Endometrial microvascular endothelial cells (primary cell): ENCODE data around the gene IST1. TPM values are rescaled to one million over a fixed set of nuclear protein-coding genes. Genes with fewer than 3 reads are reported as not detected.

Source experiments
- in situ Hi-C: cut with HindIII; loops from 2 replicates; pipeline ENCODE4 v1.10.0; 2017; ENCODE audit warnings: low sequenced_read_pairs, low pct_unique_long_range_greater_than_20kb; ENCODE audit errors: inconsistent ontology term
- total RNA-seq: library from RNA; depleted of rRNA; stranded (reverse); fragments of >200 nt; gene quantifications from one replicate; pipeline ENCODE4 v1.2.3, GENCODE V29; 2015; ENCODE audit errors: inconsistent ontology term

The IST1 gene
- total RNA-seq, 1 donor from 2014 or later, result 204 TPM

DNA sequence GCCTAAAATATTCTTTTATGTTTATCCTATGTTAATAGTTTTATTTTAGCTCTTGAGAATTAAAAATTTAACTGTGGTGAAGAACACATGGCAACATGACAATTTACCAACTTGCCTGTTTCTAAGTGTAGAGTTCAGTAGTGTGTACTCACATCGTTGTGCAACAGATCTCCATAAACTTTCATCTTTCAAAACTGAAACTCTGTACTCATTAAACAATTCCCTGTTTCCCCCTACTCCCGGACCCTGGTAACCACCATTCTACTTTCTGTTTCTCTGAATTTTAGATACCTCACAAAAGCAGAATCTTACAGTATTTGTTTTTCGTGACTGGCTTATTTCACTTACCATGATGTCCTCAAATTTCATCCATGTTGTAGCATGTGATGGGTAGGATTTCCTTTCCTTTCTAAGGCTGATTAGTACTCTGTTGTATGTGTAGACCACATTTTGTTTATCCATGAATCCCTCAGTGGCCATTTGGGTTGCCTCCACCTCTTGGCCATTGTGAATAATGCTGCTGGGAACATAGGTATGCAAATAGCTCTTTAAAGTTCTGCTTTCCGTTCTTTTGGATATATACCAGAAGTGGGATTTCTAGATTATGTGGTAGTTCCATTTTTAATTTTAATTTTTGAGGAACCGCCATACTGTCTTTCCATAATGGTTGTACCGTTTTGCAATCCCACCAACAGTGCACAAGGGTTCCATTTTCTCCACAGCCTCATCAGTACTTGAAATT lies 17.4 kb downstream of the IST1 start:
- in situ Hi-C loops, result no loop called here

DNA sequence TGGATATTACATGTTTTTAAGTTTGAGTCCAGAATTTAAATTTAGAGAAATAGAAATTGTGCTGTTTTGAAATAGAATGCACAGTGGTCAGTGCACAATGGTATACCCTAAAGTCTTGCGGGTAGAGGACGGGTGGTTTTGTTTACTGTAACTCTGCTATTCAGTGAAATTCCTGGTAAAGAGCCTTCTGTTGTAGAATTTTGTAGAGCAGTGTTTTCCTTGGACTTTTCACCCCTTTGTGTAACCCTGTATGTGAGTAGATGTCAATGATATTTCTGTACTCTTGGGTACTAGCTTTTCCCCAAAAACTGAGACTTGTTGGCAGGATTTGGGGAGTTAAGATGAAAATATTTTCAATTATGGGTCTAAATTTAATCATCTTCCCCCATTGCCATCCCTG lies 19.5 kb downstream of the IST1 start:
- in situ Hi-C loops, result no loop called here

DNA sequence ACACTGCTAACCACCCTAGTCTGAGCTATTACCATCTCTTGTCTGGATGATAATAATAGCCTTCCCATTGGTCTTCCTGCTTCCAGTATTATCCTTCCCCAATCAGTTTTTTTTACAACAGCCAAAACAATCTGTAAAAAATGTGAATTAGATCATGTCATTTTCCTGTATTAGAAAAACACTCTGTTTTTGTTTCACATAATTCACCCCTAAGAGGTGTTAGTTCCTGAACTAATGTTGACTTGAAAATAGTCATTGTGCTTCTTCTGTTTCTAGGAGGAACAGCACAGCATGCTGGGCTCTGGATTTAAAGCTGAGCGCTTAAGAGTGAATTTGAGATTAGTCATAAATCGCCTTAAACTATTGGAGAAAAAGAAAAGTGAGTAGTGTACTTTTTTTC lies 20.0 kb downstream of the IST1 start:
- in situ Hi-C loops, result no loop called here

DNA sequence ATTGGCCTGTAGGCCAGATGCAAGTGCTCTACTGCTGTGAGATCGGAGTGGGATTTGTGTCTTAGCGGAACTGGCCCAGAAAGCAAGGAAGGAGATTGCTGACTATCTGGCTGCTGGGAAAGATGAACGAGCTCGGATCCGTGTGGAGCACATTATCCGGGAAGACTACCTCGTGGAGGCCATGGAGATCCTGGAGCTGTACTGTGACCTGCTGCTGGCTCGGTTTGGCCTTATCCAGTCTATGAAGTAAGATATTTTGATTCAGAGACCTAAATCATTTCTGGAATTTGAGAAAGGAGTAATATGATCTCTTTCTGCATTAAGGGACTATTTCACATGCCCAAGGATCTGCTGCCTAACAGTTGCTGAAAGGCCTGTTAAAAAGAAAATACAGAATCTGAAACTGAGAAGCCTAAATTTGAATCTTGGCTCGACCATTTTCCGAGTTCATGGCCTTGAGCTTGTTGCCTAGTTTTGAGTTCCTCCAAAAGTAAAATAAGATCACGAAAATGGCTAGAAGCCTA lies 21.1 kb downstream of the IST1 start:
- in situ Hi-C loops, result no loop called here

DNA sequence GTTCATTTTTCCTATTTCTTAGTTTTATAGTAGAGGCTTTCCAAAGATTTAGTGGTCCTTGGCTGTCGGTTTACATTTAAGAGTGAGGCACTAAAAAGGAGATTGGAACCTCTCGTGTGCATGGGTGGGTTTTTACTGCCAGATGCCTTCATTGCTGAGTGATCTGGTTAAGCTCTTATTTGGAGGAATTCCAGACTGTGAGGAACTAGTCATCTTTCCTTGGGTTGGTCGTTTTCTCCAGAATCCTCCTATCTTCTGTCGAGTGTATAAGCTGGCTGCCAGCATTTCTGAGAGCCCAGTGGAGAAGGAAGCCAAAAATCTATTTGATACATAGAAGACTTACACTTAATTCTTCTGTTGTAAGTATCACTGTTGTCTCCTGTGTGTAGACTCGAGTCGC lies 22.6 kb downstream of the IST1 start:
- in situ Hi-C loops, result no loop called here

DNA sequence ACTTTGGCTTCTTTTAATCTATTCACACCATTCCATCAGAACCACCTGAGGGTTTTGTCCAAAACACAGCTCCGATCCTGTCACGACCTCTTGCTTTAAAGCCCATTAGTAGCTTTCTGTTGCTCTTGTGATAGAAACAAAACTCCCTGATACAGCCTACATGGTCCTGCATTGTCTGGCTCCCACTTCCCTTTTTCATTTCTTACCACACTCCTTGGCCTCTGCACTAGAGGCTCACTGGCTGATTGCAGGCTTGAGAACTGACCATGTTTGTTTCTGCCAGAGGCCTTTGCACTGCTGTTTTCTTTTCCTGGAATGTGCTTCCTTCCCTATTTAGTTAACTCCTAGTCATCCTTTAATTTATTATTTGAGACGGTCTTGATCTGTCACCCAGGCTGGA lies 23.7 kb downstream of the IST1 start:
- in situ Hi-C loops, result no loop called here

DNA sequence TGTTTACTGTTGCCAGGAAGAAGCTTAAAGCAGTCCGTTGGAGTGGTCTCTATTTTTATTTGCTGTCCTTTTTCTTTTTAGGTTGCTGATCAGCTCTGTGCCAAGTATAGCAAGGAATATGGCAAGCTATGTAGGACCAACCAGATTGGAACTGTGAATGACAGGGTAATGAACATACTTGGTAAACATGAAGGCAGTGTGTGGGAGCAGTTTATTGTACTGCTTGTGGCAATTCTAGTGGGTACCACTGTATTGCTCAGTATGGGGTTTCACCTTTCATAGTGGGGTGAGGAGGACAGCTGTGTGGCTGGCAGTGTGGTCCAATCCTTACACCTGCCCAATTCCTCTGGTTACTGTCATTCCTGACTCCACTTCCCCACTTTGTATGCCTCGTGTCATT lies 25.3 kb downstream of the IST1 start:
- in situ Hi-C loops, result no loop called here

DNA sequence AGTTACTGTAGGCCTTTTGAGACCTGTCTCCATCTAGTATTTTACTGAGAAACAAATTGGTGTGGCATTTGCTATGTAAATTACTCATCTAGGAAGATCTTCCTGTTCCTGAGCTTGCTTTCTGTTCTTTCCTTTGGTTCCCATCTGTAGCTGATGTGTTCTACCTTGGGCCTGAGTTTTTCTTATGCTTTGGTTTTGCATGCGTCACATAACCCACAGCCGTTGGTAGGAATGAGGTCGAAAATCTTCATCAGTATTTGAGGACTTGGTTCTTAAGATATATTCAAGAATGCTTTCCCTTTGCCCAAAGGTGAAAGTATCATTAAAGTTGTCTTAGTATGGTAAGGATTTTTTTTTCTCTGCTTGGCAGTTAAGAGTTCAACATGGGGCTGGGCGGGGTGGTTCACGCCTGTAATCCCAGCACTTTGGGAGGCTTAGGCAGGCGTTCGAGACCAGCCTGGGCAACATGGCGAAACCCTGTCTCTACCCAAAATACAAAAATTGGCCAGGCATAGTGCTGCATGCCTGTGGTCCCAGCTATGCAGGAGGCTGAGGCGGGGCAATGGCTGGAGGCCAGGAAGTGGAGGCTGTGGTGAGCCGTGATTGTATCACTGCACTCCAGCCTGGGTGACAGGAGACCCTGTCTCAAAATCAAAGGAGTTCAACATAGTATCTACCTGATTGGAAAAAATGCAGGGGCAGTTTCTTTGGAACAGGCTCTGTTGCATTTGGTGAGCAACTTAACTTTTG lies 28.8 kb downstream of the IST1 start:
- in situ Hi-C loops, result no loop called here

DNA sequence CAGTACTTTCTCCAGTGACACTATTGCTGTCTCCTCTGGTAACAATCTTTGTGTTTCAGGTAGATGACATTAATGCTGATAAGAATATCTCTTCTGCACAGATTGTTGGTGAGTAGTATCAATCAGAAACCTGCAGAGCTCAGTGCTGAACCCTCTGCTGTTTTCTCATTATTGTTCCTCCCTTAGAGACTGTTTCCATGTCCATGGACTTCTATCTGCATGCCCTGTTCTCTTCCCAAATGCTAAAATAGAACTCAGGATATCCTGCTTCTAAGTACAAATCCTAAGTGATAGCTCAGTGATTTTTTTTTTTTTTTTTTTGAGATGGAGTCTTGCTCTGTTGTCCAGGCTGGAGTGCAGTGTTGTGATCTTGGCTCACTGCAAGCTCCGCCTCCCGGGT lies 29.4 kb downstream of the IST1 start:
- in situ Hi-C loops, result no loop called here

DNA sequence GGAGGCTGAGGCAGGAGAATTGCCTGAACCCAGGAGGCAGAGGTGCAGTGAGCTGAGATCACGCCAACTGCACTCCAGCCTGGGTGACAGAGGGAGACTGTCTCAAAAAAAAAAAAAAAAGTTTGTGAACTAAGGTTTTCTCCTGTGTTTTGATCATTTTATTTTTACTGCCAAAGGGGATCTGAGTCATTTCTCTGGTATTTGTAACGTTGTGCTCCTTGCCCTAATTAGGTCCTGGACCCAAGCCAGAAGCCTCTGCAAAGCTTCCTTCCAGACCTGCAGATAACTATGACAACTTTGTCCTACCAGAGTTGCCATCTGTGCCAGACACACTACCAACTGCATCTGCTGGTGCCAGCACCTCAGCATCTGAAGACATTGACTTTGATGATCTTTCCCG lies 32.1 kb downstream of the IST1 start:
- in situ Hi-C loops, result no loop called here

DNA sequence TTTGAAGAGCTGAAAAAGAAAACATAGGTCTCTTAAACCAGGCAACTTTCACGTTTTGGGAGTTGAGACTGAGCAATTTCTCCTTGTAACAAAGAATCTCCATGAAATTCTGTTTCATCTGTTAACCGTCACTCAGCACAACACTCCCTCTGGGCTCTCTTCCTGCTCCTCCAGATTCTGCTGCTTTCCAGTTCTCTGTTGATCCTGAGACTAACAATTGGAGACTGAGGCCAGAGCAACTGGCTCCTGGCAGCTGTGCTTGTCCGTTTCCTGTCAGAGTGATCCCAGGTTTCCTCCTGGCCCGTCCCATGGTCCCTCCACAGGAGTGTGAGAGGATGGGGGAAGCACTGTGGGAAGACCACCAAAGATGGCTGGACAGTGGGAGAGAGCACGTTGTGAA lies 32.5 kb downstream of the IST1 start:
- in situ Hi-C loops, result no loop called here

DNA sequence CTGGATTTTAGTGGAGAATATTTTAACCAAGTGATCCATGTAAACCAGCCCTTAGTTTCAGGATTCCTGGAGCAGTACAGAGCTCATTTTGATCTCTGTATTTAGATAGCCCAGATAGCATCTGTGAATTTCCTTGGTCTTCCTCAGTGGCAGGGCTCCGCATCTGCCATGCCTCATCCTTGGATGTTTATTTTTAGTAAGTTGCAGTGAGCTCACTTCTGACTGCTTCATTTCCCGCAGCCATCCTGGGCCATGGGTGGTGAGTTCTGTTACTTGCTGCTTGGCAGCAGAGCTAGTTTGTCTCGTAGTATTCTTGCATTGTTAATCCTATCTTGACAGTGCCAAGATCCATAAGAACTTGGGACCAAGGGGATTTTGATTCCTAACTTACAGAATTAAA lies 33.7 kb downstream of the IST1 start:
- in situ Hi-C loops, result no loop called here

DNA sequence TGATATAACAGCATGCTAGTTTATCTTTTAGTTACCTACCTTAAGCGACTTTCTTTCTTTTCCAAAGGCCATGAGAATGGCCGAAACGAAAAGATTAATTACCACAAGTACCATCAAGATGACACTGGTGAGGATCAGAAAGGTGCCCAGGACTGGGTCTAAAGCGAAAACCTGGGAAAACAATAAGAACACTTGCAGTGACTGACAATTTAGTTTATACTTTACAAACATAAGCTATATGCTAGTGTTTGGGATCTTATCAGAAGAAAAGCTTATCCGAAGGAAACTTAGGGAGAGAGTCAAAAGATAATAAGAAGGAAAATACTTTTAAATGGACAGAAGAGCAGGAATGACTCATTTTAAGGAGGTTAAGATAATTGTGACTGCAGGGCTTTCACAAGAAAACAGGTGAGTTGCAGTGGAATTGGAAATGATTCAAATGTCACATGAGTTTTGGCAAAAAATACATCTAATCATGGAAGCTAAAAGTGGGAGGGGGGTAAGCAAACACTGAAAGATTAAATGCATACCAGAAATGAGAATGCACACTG lies 34.8 kb downstream of the IST1 start:
- in situ Hi-C loops, result loop anchor here (10.0 kb wide), 1 partner anchor 145 kb away; no protein-coding TSS in a partner anchor

DNA sequence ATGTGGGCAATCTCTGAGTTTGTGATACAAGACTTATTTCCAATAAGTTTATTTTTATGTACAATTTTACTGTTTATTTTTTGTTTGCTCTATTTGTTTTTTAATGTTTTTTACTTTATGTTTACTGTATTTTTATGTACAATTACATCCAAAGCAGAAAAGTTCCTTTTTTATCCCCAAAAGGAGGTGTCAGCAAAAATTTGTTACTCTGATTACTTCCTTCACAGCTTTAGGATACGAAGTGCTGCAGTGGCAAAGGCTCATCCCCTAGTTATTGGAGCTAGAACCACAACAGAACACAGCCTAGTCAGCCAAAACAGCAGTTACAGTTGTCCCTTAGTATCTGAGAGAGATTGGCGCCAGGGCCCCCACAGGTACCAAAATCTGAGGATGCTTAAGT lies 35.7 kb downstream of the IST1 start:
- in situ Hi-C loops, result loop anchor here (10.0 kb wide), 1 partner anchor 146 kb away; no protein-coding TSS in a partner anchor

DNA sequence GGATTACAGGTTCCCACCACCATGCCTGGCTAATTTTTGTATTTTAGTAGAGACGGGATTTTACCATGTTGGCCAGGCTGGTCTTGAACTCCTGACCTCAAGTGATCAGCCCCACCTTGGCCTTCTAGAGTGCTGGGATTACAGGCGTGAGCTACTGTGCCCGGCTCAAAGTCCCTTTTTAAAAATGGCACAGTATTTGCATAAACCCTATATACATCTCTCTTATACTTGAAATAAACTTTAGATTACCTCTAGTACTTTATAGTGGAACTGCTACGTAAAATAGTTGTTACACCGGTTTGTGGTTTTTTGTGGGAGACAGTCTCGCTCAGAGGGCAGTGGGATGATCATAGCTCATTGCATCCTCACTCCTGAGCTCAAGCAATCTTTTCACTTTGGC lies 36.3 kb downstream of the IST1 start:
- in situ Hi-C loops, result loop anchor here (10.0 kb wide), 1 partner anchor 147 kb away; no protein-coding TSS in a partner anchor

DNA sequence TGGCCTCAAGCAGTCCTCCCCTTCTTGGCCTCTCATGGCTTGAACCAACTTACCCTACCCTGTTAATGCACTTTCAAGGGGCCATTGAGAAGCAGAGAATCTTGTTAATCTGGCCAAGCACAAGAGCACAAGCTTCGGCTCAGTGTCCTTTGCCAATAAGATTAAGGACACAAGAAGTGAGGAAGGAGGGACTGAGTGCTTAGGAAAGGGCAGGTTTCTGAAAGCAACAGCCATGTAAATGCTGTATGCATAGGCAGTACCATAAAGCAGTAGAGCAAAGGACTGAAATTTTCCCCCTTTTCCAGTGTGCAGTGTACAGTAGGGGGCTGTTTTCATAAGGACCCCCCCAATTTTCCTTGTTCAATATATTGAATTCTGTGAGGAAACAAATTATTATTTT lies 37.7 kb downstream of the IST1 start:
- in situ Hi-C loops, result loop anchor here (10.0 kb wide), 1 partner anchor 148 kb away; no protein-coding TSS in a partner anchor

DNA sequence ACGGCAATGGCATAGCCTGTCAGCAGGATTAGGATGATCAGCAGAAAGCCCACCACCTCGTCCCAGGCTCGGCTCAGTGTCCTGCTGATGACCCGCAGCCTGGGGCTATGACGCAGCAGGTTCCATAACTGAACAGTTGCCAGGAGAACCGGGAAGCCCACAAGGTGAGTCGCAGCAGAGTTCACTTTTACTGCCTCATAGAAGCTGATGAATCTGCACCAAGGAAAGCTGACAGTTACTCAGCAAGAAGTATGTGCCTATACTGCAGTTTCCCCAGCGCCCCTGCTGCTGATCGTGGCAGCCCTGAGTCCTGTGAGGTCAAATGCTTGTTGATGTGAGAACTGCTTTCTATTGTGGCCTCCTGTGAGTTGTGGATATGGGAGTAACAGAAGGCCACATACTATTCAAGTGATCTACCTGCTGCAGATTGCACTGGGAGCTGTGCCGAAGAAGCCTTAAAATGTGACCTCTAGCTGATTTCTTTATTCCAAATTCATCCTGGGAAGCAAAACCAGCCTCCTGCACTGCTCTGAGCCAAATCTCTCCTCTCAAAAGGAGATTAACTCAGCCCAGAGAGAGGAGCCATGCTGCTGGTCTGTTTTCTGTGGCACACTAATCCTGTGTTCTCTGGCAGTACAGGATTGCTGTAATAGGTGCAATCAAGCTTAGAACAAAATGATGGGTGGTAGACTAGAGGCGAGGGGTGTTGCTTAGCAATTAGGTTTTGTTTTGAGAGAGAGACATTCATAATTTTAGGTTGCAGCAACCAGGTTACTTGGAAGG lies 38.8 kb downstream of the IST1 start:
- in situ Hi-C loops, result loop anchor here (10.0 kb wide), 1 partner anchor 149 kb away; no protein-coding TSS in a partner anchor

DNA sequence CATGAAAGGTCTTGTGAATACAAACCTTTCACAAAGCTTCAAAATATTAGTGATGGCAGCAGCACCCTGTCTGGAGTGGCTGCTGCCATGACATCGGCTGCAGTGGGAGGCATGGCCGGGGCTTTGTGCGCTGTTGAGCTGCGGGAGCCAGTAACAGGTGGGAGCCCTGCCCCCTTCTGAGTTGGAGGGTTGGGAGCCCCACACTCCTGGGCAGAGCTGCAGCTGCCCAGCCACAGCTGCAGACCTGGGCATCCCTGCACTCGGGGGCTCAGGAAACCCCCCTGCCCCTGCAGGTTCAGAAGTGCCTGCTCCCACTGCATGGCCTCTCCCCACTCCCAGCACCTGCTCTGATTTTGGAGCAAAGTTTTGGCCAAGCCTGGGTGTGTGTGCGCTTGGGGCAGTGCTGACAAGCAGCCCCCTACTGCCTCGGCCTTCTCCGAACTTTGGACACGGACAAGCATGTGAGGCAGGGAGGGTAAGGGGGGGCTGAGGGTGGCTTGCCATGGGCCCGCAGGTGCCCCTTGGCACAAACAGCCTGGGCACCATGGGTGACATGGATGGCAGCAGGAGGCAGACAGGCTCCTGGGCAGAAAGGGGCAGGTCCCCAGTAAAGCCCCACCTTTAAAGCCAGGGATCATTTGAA lies 42.7 kb downstream of the IST1 start:
- in situ Hi-C loops, result loop anchor here (10.0 kb wide), 1 partner anchor 153 kb away; no protein-coding TSS in a partner anchor
